ENCODE measurements around the gene CTNNA3. TPM values are rescaled to one million over a fixed set of nuclear protein-coding genes. Genes with fewer than 3 reads are reported as not detected.

Gene CTNNA3
- polyA plus RNA-seq, 4 donors = 3.4 to 4.4 (median 4.0) TPM

DNA sequence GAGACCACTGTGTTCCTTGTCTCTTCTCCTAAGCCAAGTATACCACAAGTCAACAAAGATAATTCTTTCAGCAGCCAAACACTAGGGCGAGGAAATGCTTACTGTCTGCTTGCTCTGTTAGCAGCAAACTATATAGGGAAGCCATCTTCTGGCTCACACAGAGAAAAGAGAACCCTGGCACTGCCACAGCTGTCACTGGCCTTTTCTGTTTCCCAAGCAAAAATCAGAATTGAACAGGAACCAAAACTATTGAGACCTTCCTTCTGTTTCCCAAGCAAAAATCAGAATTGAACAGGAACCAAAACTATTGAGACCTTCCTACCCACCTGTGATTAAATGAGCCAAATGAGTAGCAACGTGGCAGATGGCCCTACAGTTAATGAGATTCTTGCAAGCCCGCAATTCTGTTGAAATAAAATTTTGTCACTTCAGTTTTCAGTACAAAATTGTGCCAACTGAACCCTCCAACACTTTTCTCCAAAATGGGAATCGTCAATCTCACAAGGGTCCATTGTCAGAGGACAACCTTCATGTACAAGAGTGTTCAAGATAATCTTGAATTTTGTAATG is 715.7 kb downstream of the CTNNA3 start:
- no peak for DNase-seq (ENCODE audit: low read depth in 4 of 4, low spot score in 3 of 4)

DNA sequence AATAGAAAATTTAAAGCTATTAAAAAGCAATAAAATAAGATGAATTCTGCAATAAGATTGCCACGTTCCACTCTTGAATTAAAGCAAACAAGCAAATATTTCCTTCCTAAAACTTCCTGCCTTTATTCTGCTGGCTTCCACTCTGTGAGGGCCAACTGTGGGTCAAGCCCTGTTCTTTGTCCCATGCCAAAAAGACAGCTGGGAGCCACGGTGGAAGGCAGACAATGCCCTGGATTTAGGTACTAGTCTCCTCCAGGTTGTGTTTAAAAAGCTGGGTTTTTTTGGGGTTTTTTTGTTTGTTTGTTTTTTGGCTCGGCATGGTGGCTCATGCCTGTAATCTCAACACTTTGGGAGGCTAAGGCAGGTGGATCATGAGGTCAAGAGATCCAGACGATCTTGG is 731.0 kb downstream of the CTNNA3 start:
- no peak for DNase-seq (ENCODE audit: low read depth in 4 of 4, low spot score in 3 of 4)

DNA sequence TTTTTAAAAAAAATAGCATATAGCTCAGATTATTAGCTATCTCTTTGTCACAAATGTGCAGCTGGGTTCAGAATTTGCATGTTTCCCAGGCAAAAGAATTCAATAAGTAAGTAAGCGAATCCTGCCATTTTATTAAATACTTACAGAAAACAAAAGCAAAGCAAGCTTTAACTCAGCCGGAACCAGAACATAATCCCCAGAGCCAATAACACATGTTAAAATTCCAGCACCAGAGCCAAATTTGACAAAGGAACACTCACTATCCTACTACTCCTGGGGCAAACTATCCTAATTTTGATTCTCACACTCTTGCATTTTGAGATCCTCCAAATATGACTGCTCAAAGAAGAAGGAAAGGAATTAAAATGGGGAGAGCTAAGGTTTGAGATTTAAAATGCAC is 737.5 kb downstream of the CTNNA3 start:
- no peak for DNase-seq (ENCODE audit: low read depth in 4 of 4, low spot score in 3 of 4)

DNA sequence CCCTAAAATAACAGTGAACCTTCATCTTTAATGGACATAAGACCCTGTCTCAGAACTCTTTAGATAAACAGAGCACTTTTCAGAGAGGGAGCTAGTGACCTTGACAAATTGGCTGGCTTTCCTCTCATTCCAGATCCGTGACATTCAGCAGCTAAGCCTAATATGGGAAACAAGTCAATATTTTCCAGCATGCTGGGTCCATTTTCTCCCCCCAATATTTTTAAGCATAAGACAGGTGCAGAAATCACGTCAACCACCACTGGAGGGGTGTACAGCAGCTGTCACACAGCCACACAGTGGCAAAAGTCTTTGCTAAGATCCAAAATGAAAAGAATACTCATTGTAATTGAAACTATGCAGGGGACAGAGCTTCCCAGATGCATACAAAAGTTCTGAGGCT is 744.1 kb downstream of the CTNNA3 start:
- no peak for DNase-seq (ENCODE audit: low read depth in 4 of 4, low spot score in 3 of 4)

DNA sequence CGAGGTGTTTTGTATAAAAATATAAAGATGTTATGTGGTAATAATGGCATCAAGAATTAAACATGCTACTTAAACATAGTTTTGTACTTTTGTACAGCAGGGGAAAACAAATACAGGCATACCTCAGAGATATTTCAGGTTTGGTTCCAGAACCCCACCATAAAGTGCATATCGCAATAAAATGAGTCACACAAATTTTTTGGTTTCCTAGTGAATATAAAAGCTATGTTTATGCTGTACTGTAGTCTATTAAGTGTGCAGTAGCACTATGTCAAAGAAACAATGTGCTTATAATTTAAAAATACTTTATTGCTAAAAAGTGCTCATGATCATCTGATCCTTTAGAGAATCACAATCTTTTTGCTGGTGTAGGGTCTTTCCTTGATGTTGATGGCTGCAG is 752.4 kb downstream of the CTNNA3 start:
- no peak for DNase-seq (ENCODE audit: low read depth in 4 of 4, low spot score in 3 of 4)

GRCh38 chr10:66942407-66942806 is 753.6 kb downstream of the CTNNA3 start:
- no peak for DNase-seq (ENCODE audit: low read depth in 4 of 4, low spot score in 3 of 4)

GRCh38 chr10:66941491-66941890 is 754.5 kb downstream of the CTNNA3 start:
- no peak for DNase-seq (ENCODE audit: low read depth in 4 of 4, low spot score in 3 of 4)

DNA sequence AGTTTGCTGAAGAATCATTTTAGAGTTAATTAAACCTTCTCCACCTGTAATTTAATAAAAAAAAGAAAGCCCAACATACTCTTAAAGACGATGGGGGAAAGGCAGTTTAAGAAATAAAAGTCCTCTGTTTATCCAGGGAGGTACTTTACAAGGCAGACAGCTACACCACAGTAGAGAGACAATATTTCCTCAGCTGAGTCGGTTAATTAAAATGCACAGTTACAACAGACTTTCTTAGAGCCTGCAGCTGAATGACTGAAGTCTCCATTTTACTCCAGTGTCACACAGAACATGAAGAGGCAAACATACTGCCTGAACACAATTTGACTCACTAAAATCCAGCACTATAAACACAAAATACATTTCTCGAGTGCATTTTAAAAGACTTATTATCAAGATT is 755.0 kb downstream of the CTNNA3 start:
- DNase-seq (ENCODE audit: low read depth in 4 of 4, low spot score in 3 of 4) = no peak

GRCh38 chr10:66934711-66935110 is 761.3 kb downstream of the CTNNA3 start:
- DNase-seq (ENCODE audit: low read depth in 4 of 4, low spot score in 3 of 4) = no peak

DNA sequence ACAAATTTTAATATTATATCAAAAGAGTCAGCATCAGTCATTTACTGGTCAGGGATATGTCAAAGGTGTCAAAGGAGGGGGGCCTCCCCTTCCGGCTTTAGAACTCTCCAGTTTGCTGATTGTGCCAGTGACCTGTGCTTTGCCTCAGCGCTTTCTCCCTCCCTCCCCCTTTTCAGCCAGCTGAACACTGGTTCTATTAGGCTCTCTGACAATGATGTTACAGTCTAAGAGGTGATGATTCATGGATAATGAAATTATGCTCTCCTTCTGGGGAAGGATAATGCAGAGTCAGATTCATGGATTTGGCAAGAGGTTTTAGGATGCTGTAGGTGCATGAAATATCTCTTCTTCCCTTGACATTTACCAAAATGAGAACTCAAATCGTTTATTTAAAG is 764.0 kb downstream of the CTNNA3 start:
- no peak for DNase-seq (ENCODE audit: low read depth in 4 of 4, low spot score in 3 of 4)

GRCh38 chr10:66931340-66931948 is 764.6 kb downstream of the CTNNA3 start:
- peak in 3 of 4 donors; percentile 47 to 61 (median 54) for DNase-seq (ENCODE audit: low read depth in 4 of 4, low spot score in 3 of 4)

DNA sequence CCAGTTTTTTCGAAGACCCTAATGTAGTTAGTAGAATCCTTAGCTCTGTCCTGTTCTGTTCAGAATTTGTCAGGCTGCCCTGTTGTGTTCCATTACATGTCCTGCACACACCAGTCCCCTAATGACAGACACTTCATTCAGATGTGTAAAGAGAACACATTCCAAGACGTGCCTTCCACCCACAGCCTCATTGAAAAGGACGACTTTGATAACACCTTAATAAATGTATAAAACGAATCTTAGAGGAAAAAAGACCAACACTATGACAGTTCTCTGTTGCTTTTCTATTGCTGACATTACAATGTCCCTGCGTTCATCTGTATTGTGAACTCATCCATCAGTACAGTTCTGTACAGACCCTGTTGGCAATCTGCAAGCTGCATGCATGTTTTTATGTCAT is 766.6 kb downstream of the CTNNA3 start:
- no peak for DNase-seq (ENCODE audit: low read depth in 4 of 4, low spot score in 3 of 4)

DNA sequence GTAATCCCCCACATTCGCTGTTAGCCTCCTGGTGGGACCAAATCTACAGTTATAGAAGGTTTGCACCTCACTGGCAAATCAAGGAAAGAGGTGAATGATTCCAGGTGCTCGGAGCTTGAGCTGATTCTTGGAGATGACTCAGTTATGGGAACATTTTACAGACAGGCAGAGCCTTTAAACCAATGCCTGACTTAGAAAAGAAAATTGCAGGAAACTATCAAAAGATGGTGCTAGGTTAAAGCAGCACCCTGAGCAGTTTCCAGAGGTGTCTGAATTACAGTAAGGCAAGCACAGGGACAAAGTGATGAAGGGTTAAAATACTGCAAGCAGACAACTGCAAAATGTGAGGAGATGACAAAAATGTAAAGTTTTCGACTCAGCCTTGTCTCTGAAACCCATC is 767.2 kb downstream of the CTNNA3 start:
- DNase-seq (ENCODE audit: low read depth in 4 of 4, low spot score in 3 of 4) = no peak

- no peak for DNase-seq (ENCODE audit: low read depth in 4 of 4, low spot score in 3 of 4)
Measured at GRCh38 chr10:66927971-66928770, 767.8 kb downstream of the CTNNA3 start.

DNA sequence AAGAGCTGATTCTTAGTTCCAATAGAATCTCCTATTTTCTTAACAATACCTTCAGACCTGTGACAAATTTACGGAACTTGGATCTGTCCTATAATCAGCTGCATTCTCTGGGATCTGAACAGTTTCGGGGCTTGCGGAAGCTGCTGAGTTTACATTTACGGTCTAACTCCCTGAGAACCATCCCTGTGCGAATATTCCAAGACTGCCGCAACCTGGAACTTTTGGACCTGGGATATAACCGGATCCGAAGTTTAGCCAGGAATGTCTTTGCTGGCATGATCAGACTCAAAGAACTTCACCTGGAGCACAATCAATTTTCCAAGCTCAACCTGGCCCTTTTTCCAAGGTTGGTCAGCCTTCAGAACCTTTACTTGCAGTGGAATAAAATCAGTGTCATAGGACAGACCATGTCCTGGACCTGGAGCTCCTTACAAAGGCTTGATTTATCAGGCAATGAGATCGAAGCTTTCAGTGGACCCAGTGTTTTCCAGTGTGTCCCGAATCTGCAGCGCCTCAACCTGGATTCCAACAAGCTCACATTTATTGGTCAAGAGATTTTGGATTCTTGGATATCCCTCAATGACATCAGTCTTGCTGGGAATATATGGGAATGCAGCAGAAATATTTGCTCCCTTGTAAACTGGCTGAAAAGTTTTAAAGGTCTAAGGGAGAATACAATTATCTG is 768.6 kb downstream of the CTNNA3 start:
- DNase-seq (ENCODE audit: low read depth in 4 of 4, low spot score in 3 of 4) = no peak

GRCh38 chr10:66926841-66927240 is 769.2 kb downstream of the CTNNA3 start:
- no peak for DNase-seq (ENCODE audit: low read depth in 4 of 4, low spot score in 3 of 4)

GRCh38 chr10:66925896-66926715 is 769.9 kb downstream of the CTNNA3 start, which contains the start of gene LRRTM3:
LRRTM3 (plus strand) TSS chr10:66926036.
- DNase-seq (ENCODE audit: low read depth in 4 of 4, low spot score in 3 of 4) = peak; percentile 55 to 77 (median 62)

DNA sequence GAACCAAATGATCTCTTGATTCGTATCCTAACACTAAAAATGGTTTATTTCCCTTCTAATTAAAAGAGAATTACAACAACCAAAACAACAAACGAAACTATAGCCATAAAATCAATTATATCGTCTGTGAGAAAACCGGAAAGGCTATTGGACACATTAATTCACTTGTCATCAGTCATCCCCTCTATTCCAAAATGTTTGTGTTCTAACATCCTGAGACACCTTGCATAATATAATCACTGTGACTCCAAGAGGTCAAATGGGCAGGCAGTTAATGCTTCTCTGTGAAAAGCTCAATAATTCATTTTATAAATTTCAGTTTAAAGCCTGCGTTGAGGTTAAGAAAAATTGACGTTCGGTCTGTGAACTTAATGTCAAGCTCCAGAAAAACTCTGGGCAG is 770.6 kb downstream of the CTNNA3 start:
- no peak for DNase-seq (ENCODE audit: low read depth in 4 of 4, low spot score in 3 of 4)

DNA sequence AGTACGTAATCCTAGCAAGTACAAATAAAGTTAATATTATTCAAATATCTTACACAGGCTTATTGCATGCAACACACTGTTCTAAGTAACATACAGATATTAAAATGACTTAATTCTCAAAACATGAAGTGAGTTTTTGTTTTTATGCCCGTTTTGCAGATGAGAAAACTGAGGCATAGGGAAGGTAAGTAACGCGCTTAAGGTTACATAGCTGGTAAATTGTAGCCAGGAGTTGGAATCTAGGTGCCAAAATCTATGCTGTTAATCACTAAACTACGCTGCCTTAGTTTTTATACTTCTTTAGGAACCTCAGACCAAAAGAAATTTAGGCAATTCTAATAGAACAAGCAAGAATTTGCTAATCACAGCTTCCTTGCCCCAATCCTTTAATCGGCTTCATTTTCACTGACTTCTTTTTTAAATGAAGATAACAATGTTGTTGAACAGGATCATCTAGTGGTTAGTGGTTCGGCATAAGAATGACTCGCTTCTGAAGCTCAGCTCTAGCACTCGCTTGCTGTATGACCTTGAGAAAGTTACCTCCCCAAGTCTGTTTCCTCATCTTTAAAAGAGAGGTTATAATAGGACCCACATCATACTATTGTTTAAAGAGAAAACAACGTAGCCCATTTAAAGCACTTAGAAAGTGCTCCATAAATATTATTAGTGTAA is 771.2 kb downstream of the CTNNA3 start:
- no peak for DNase-seq (ENCODE audit: low read depth in 4 of 4, low spot score in 3 of 4)

GRCh38 chr10:66919248-66919647 is 776.7 kb downstream of the CTNNA3 start:
- DNase-seq (ENCODE audit: low read depth in 4 of 4, low spot score in 3 of 4) = no peak
